Naive thymus-derived CD4-positive, alpha-beta T cell (primary cell): Measurements from ENCODE around the gene COL2A1. TPM values are rescaled to one million over a fixed set of nuclear protein-coding genes. Genes with fewer than 3 reads are reported as not detected.
A peak's percentile ranks its signal among the peaks of the same experiment; 100 is the strongest.

Experiments
- ATAC-seq: fragments of 150-1000 bp; cut with Tn5 transposase; 2 replicates; pipeline ENCODE4 v1.10.0; 2021; ENCODE audit warnings: mild to moderate bottlenecking, moderate library complexity
- CTCF ChIA-PET: fragments of 350-600 bp; sonication (Branson Sonifier 250); formaldehyde crosslinking; loops from one replicate; lab custom pipeline; 2021; ENCODE audit warnings: antibody characterized with exemption; lab: Charles Lee
- POLR2A ChIA-PET: fragments of 350-600 bp; sonication (Branson Sonifier 250); formaldehyde crosslinking; loops from one replicate; lab custom pipeline; 2021; ENCODE audit warnings: antibody characterized with exemption, inconsistent platforms; lab: Charles Lee
- DNase-seq, 9 donors: peaks; one replicate each; pipeline versions ENCODE4 v3.0.0 to v3.0.0-alpha.2; 2020 to 2022; ENCODE audit warnings: mixed read lengths in 1 of 9
- H3K27ac ChIP-seq: one replicate; pipeline ENCODE4 v1.7.0; 2013; ENCODE audit warnings: mild to moderate bottlenecking, low read depth, low read length, moderate library complexity
- H3K27me3 ChIP-seq, 2 donors: one replicate each; pipeline ENCODE4 v1.7.0; 2013; ENCODE audit warnings: low read length in 2 of 2, mild to moderate bottlenecking in 2 of 2, moderate library complexity in 2 of 2; ENCODE audit not compliant: control insufficient read depth in 2 of 2, insufficient read depth in 2 of 2
- H3K36me3 ChIP-seq, 3 experiments: 1 replicate in 2 of 3; 2 replicates in 1 of 3; pipeline ENCODE4 v1.7.0; 2013; ENCODE audit warnings: low read length in 3 of 3, mild to moderate bottlenecking in 3 of 3, moderate library complexity in 1 of 3; ENCODE audit not compliant: insufficient read depth in 3 of 3, control insufficient read depth in 2 of 3
- H3K4me1 ChIP-seq, 2 donors: one replicate each; pipeline ENCODE4 v1.7.0; 2013; ENCODE audit warnings: low read length in 2 of 2, mild to moderate bottlenecking in 2 of 2, moderate library complexity in 1 of 2; ENCODE audit not compliant: control insufficient read depth in 2 of 2, insufficient read depth in 2 of 2
- H3K4me3 ChIP-seq: 2 replicates; pipeline ENCODE4 v1.7.0; 2013; ENCODE audit warnings: mild to moderate bottlenecking, low read length
- H3K9me3 ChIP-seq, 3 experiments: 1 replicate in 2 of 3; 2 replicates in 1 of 3; pipeline ENCODE4 v1.7.0; 2013; ENCODE audit warnings: low read length in 3 of 3; ENCODE audit not compliant: control insufficient read depth in 2 of 3
- H3K27ac Mint-ChIP-seq, 9 donors: one replicate each; pipeline ENCODE4 v1.8.0; 2020 to 2022; ENCODE audit warnings: mixed read lengths in 9 of 9, mild to moderate bottlenecking in 8 of 9, moderate library complexity in 5 of 9, inconsistent platforms in 2 of 9
- H3K27me3 Mint-ChIP-seq, 5 donors: one replicate each; pipeline ENCODE4 v1.8.0; 2021 to 2022; ENCODE audit warnings: mixed read lengths in 5 of 5, mild to moderate bottlenecking in 1 of 5
- H3K36me3 Mint-ChIP-seq, 5 donors: one replicate each; pipeline ENCODE4 v1.8.0; 2020 to 2022; ENCODE audit warnings: mixed read lengths in 5 of 5, mild to moderate bottlenecking in 3 of 5, inconsistent platforms in 1 of 5
- H3K4me1 Mint-ChIP-seq, 7 donors: one replicate each; pipeline ENCODE4 v1.8.0; 2020 to 2022; ENCODE audit warnings: mixed read lengths in 7 of 7, mild to moderate bottlenecking in 3 of 7, inconsistent platforms in 1 of 7
- H3K4me3 Mint-ChIP-seq, 10 donors: one replicate each; pipeline ENCODE4 v1.8.0; 2020 to 2022; ENCODE audit warnings: mild to moderate bottlenecking in 10 of 10, mixed read lengths in 10 of 10, moderate library complexity in 6 of 10, inconsistent platforms in 2 of 10
- H3K9me3 Mint-ChIP-seq, 11 donors: one replicate each; pipeline ENCODE4 v1.8.0; 2020 to 2022; ENCODE audit warnings: mixed read lengths in 11 of 11, mild to moderate bottlenecking in 4 of 11, inconsistent platforms in 1 of 11, moderate library complexity in 1 of 11
- intact Hi-C, 2 donors: fragments of 100-400 bp; cut with micrococcal nuclease; formaldehyde crosslinking; loops; one replicate each; pipeline ENCODE4 v1.15.1; 2023
- polyA plus RNA-seq, 2 donors: library from polyadenylated mRNA; unstranded; fragments of 300-500 nt; fragmentation: Illumina TruSeq; gene quantifications; one replicate each; pipeline ENCODE4 v1.2.3, GENCODE V29; 2021
- total RNA-seq, 6 experiments: library from RNA in 5 of 6; stranded (reverse) in 5 of 6; gene quantifications; 1 replicate in 5 of 6; 2 replicates in 1 of 6; pipeline ENCODE4 v1.2.3 and lab custom pipeline; 2021 to 2026

Gene COL2A1
- total and polyA plus RNA-seq, 7 experiments from 2014 or later = not detected

DNA sequence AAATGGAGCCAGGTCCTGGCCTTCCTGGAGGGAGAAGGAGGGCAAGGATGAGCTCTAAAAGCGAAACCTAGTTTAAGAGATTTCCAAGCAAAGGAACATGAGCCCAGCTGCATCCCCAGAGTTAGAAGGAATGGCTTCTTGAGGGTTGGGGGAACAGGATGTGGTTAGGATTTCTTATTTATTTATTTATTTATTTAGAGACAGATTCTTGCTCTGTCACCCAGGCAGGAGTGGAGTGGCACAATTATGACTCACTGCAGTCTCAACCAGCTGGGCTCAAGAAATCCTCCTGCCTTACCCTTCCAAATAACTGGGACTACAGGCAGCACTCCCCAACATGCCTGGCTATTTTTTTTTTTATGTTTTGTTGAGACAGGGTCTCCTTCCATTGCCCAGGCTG lies 66.2 kb downstream of the COL2A1 start:
- Mint-ChIP-seq H3K27ac (no peak overlapping the region), H3K9me3 (no peaks in the 10 kb centered on the region), H3K4me3 (no peak overlapping the region), H3K27me3 (peaks cover 5 to 20% (median 17%) of the 10 kb centered on the region in 5 donors), H3K4me1 (peaks cover 0 to 11% (median 6%) of the 10 kb centered on the region in 7 donors), H3K36me3 (no peaks in the 10 kb centered on the region)
- H3K4me3 ChIP-seq = no peak overlapping the region
- H3K4me1 ChIP-seq = no peaks in the 10 kb centered on the region
- no peak overlapping the region for H3K27ac ChIP-seq
- POLR2A ChIA-PET = no interaction called here
- CTCF ChIA-PET = no interaction called here
- no peaks in the 10 kb centered on the region for H3K27me3 ChIP-seq
- no peaks in the 10 kb centered on the region for H3K36me3 ChIP-seq
- DNase-seq = peak in 1 of 9 donors; percentile 8
- ATAC-seq = no peak
- intact Hi-C loops = no loop called here
- H3K9me3 ChIP-seq = no peaks in the 10 kb centered on the region

DNA sequence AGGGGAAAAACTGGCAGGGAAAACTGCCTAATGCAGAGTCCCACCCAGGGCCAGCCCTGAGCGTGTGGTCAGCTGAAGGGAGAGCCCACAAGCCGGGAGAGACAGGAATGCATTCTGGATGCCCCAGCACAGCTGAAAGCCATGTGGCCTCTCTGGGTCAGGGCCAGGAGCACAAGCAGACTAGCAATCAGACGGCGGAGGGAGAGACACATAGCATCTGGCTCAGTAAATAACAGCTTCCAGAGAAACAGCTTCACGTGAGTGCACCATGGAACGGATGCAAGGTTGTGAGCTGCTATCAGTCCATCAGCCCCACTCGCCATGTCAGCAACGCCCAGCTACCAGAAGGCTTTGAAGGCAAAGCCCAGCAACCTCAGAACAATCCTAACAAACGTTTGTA lies 69.1 kb downstream of the COL2A1 start:
- ChIA-PET CTCF (interaction anchor here (0.6 kb wide), 1 partner anchor 683 kb away, joined by 3 read pairs; no protein-coding TSS in a partner anchor), POLR2A (no interaction called here)
- no peaks in the 10 kb centered on the region for H3K9me3 ChIP-seq
- H3K4me1 ChIP-seq = no peaks in the 10 kb centered on the region
- H3K4me3 ChIP-seq = no peak overlapping the region
- H3K9me3 Mint-ChIP-seq = no peaks in the 10 kb centered on the region
- no peak for ATAC-seq
- intact Hi-C loops = no loop called here
- no peak overlapping the region for H3K27ac Mint-ChIP-seq
- H3K36me3 Mint-ChIP-seq = no peaks in the 10 kb centered on the region
- peaks cover 0 to 3% (median 0%) of the 10 kb centered on the region in 7 donors for H3K4me1 Mint-ChIP-seq
- no peak overlapping the region for H3K27ac ChIP-seq
- peaks cover 0 to 20% (median 4%) of the 10 kb centered on the region in 5 donors for H3K27me3 Mint-ChIP-seq
- no peaks in the 10 kb centered on the region for H3K36me3 ChIP-seq
- no peaks in the 10 kb centered on the region for H3K27me3 ChIP-seq
- DNase-seq = peak in 1 of 9 donors; percentile 8
- H3K4me3 Mint-ChIP-seq = no peak overlapping the region

DNA sequence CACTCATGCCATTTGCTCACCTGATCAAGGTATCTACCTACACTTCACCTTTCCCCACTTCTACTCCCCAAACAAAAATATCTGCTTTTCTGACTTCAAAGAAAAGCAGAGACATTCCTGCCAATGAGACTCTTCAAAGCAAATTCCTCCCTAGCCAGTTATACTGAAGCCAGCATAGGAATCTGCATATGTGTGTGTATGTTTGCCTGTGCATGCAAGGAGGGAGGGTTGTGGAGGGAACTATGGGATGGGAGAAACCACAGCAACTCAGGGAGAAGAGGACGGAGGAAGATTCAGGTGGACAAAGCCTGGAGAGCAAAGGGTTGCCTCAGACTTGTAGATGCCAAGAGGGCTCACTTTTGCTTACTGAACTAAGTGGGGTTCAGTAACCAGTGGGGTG lies 73.1 kb downstream of the COL2A1 start:
- Mint-ChIP-seq H3K27ac (no peak overlapping the region), H3K4me1 (peaks cover 0 to 1% (median 0%) of the 10 kb centered on the region in 7 donors), H3K27me3 (peaks cover 0 to 28% (median 0%) of the 10 kb centered on the region in 5 donors), H3K4me3 (no peak overlapping the region), H3K9me3 (no peaks in the 10 kb centered on the region), H3K36me3 (no peaks in the 10 kb centered on the region)
- Histone ChIP-seq H3K4me1 (no peaks in the 10 kb centered on the region), H3K9me3 (no peaks in the 10 kb centered on the region), H3K36me3 (no peaks in the 10 kb centered on the region), H3K27me3 (no peaks in the 10 kb centered on the region), H3K27ac (no peak overlapping the region), H3K4me3 (no peak overlapping the region)
- ATAC-seq = no peak
- POLR2A ChIA-PET = no interaction called here
- no peak for DNase-seq
- CTCF ChIA-PET = no interaction called here
- intact Hi-C loops = no loop called here

DNA sequence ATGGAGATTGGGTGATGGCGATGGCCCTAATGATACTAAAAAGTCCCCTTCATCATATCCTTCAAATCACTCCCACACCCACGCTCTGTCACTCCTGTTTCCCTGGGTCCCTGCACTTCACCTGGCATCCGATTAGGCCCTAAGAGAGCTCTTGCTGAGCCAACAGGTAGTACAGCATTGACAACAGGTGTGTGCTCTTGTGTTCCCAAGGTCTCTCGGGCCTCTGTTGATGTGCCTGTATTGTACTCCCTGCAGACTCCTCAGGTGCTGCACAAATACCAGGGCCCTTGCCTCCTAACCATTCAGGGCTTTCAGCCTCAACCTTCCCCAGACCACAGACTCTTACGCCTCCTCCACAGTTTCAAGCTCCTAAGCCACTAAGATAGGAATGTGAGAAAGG lies 73.6 kb downstream of the COL2A1 start:
- no peaks in the 10 kb centered on the region for H3K36me3 Mint-ChIP-seq
- H3K36me3 ChIP-seq = no peaks in the 10 kb centered on the region
- no peak overlapping the region for H3K27ac Mint-ChIP-seq
- H3K27me3 ChIP-seq = no peaks in the 10 kb centered on the region
- intact Hi-C loops = no loop called here
- CTCF ChIA-PET = no interaction called here
- DNase-seq = peak in 1 of 9 donors; percentile 9
- no peaks in the 10 kb centered on the region for H3K9me3 ChIP-seq
- H3K9me3 Mint-ChIP-seq = no peaks in the 10 kb centered on the region
- no peak overlapping the region for H3K4me3 ChIP-seq
- H3K27ac ChIP-seq = no peak overlapping the region
- POLR2A ChIA-PET = no interaction called here
- peaks cover 0 to 28% (median 0%) of the 10 kb centered on the region in 5 donors for H3K27me3 Mint-ChIP-seq
- H3K4me3 Mint-ChIP-seq = no peak overlapping the region
- ATAC-seq = no peak
- H3K4me1 ChIP-seq = no peaks in the 10 kb centered on the region
- peaks cover 0 to 1% (median 0%) of the 10 kb centered on the region in 7 donors for H3K4me1 Mint-ChIP-seq

DNA sequence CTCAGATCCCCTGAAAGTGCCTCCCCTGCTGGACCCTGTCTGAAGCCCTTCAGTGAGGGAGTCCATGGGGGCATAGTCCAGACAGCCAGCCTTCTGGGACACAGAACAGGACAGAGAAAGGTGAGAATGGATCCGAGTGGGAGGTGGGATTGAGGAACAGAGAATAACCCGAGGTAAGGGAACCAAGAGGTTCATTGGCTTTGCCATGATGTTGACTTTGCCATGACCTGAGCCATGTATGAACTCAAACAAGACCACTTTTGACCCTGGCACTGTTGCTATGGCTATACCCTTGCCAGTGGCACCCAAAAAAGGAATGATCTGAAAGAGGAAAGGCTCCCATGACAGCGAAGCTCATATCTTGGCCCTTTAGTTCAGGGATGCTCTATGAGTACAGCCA lies 76.9 kb downstream of the COL2A1 start:
- Mint-ChIP-seq H3K4me1 (peaks cover 0 to 1% (median 0%) of the 10 kb centered on the region in 7 donors), H3K27me3 (peaks cover 0 to 40% (median 13%) of the 10 kb centered on the region in 5 donors)
- CTCF ChIA-PET = interaction anchor here (0.9 kb wide), 1 partner anchor 10 kb away, joined by 3 read pairs; no protein-coding TSS in a partner anchor

More for the DNA sequence above, 76.9 kb downstream of the COL2A1 start:
- Mint-ChIP-seq H3K4me3 (no peak overlapping the region), H3K9me3 (no peaks in the 10 kb centered on the region), H3K36me3 (no peaks in the 10 kb centered on the region), H3K27ac (no peak overlapping the region)
- intact Hi-C loops = no loop called here
- DNase-seq (peak in 1 of 9 donors; percentile 9), ATAC-seq (no peak)
- H3K27me3 ChIP-seq = no peaks in the 10 kb centered on the region
- H3K9me3 ChIP-seq = no peaks in the 10 kb centered on the region
- H3K36me3 ChIP-seq = no peaks in the 10 kb centered on the region
- no peak overlapping the region for H3K4me3 ChIP-seq
- POLR2A ChIA-PET = no interaction called here
- no peak overlapping the region for H3K27ac ChIP-seq
- H3K4me1 ChIP-seq = no peaks in the 10 kb centered on the region

Other genes with a start within 250 kb of the COL2A1 start
- gene RAPGEF3, start 245.6 kb downstream of the COL2A1 start, total RNA-seq = 1 to 10 TPM in 2 of 5 experiments, under 1 TPM in 2, not detected in 1; 0.08 to 1.9 (median 1.1) TPM
- under 1 TPM in 1 of 2 donors, not detected in 1; 0.15 TPM for gene RAPGEF3, start 245.6 kb downstream of the COL2A1 start, polyA plus RNA-seq
- gene SLC48A1, start 231.2 kb downstream of the COL2A1 start, total RNA-seq = 10 to 100 TPM in 2 of 5 experiments, 1 to 10 TPM in 3; 6.7 to 14.3 (median 10.0) TPM
- 10 to 100 TPM; 12.5 to 15.6 TPM for gene SLC48A1, start 231.2 kb downstream of the COL2A1 start, polyA plus RNA-seq
- gene HDAC7, start 184.6 kb downstream of the COL2A1 start, total RNA-seq = 100 to 1,000 TPM; 150 to 194 (median 188) TPM
- gene HDAC7, start 184.6 kb downstream of the COL2A1 start, polyA plus RNA-seq = 10 to 100 TPM; 16.7 to 36.7 TPM
- 10 to 100 TPM in 2 of 5 experiments, 1 to 10 TPM in 3; 1.6 to 82.6 (median 2.9) TPM for gene VDR, start 99.5 kb downstream of the COL2A1 start, total RNA-seq
- 1 to 10 TPM in 1 of 2 donors, under 1 TPM in 1; 0.11 to 1.4 TPM for gene VDR, start 99.5 kb downstream of the COL2A1 start, polyA plus RNA-seq
- gene TMEM106C, start 40.9 kb downstream of the COL2A1 start, total RNA-seq = 100 to 1,000 TPM in 1 of 5 experiments, 10 to 100 TPM in 4; 20.7 to 120 (median 34.4) TPM
- gene TMEM106C, start 40.9 kb downstream of the COL2A1 start, polyA plus RNA-seq = 10 to 100 TPM; 52.6 to 57.3 TPM
- gene SENP1, start 101.6 kb upstream of the COL2A1 start, total RNA-seq = 10 to 100 TPM; 16.9 to 41.9 (median 31.5) TPM
- 10 to 100 TPM; 12.0 to 13.7 TPM for gene SENP1, start 101.6 kb upstream of the COL2A1 start, polyA plus RNA-seq
- 10 to 100 TPM; 11.7 to 20.3 (median 14.5) TPM for gene PFKM, start 114.9 kb upstream of the COL2A1 start, total RNA-seq
- 1 to 10 TPM; 5.1 to 6.3 TPM for gene PFKM, start 114.9 kb upstream of the COL2A1 start, polyA plus RNA-seq
- gene ASB8, start 153.0 kb upstream of the COL2A1 start, total RNA-seq = 10 to 100 TPM; 42.9 to 75.9 (median 54.9) TPM
- gene ASB8, start 153.0 kb upstream of the COL2A1 start, polyA plus RNA-seq = 10 to 100 TPM; 71.5 to 93.5 TPM
- gene CCDC184, start 179.2 kb upstream of the COL2A1 start, total RNA-seq = 1 to 10 TPM in 2 of 5 experiments, under 1 TPM in 2, not detected in 1; 0.22 to 3.8 (median 1.8) TPM
- under 1 TPM in 1 of 2 donors, not detected in 1; 0.21 TPM for gene CCDC184, start 179.2 kb upstream of the COL2A1 start, polyA plus RNA-seq
- gene OR10AD1, start 198.8 kb upstream of the COL2A1 start, total RNA-seq = not detected
- gene OR10AD1, start 198.8 kb upstream of the COL2A1 start, polyA plus RNA-seq = not detected